Activated effector memory CD4-positive, alpha-beta T cell treated with Interleukin-2 at 50 U/mL for 16 hours (primary cell): ENCODE measurements around the gene MGAT3.
A peak's percentile ranks its signal among the peaks of the same experiment; 100 is the strongest.
"Not testable (repeated sequence)": the region's sequence is repeated elsewhere in the genome, so short reads cannot be mapped to it uniquely, and the experiment has no call there.

ENCODE experiments used
- DNase-seq: peaks from one replicate; pipeline ENCODE4 v3.0.0-alpha.2; 2020

The MGAT3 gene

DNA sequence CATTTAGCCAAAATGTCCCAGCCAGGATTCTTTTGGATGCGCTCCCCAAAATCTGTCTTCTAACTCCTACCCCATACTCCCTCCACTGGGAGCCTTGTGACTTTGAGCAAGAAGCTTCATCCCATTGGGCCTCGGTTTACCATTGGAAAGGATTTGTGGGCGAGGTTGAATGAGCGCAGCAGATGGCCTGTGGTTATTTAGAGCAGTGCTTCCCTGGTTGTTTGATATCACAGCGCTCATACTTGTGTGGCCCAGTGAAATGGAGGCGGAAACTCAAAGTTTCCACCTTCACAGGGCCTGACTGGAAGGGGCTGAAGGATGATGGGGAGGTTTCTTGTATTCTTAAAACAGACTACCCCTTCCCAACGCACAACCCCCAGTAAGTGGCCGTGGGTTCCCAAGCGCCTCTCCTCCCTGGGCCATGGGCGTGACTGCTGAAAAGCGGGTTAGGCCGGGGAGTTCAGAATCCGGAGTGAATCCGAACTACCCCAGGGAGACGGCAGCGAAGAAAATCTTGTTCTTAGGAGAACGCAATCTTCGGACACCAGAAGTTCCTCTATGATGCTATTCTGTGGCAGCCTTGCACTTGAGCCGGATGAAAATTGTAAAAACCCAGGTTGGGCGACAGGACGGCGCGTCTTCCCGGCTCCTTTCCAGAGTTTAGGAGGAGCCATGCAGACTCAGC lies 62.3 kb downstream of the MGAT3 start:
- no peak for DNase-seq

DNA sequence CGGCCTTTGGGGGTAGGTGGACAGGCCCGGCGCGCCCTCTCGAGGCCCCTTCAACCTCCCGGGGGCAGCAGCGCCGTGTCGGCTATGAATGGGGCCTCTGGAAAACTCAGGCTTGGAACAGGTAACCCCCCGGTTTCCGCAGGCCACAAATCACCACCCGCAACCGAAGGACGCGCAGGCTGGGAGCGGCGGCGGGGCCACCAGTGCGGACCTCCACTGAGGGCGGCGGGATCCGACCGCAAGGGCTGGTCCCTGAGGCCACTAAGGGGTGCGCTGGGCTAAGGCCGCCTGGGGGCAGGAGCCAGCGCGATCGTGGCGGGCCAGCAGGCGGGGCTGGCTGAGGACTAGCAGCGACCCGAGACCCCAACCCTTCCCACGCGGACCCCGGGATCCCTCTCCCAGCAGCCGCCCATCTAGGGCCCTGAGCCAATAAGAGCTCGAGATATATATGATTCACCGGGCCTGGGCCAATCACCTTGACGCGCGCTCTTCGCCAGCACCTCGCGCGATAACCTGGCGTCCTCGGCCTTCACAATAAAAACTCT lies 62.9 kb downstream of the MGAT3 start:
- no peak for DNase-seq

DNA sequence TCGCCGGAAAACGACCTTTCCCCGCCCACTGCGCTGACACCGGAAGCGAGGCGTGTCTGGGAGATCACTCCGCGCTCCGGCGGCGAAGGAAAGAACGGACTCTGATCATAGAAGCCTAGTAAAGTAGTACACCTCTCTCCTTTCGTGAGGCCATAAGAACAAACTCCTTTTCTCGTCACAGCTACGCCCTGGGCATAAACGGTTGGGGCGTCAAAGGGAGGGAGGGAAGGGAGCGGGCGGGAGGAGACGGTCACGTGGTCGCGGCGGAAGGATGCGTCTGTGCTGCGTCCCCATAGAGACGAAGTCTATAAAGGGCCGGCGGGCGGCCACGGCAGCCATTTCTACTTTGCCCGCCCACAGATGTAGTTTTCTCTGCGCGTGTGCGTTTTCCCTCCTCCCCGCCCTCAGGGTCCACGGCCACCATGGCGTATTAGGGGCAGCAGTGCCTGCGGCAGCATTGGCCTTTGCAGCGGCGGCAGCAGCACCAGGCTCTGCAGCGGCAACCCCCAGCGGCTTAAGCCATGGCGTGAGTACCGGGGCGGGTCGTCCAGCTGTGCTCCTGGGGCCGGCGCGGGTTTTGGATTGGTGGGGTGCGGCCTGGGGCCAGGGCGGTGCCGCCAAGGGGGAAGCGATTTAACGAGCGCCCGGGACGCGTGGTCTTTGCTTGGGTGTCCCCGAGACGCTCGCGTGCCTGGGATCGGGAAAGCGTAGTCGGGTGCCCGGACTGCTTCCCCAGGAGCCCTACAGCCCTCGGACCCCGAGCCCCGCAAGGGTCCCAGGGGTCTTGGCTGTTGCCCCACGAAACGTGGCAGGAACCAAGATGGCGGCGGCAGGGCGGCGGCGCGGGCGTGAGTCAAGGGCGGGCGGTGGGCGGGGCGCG lies 63.7 kb downstream of the MGAT3 start, which contains the start of gene ATF4:
TSS of gene ATF4 (plus strand) at position 337 of the 880 bp plus-strand sequence. CDS start 884 bp downstream, outside the sequence.
- DNase-seq: peak; percentile 93

DNA sequence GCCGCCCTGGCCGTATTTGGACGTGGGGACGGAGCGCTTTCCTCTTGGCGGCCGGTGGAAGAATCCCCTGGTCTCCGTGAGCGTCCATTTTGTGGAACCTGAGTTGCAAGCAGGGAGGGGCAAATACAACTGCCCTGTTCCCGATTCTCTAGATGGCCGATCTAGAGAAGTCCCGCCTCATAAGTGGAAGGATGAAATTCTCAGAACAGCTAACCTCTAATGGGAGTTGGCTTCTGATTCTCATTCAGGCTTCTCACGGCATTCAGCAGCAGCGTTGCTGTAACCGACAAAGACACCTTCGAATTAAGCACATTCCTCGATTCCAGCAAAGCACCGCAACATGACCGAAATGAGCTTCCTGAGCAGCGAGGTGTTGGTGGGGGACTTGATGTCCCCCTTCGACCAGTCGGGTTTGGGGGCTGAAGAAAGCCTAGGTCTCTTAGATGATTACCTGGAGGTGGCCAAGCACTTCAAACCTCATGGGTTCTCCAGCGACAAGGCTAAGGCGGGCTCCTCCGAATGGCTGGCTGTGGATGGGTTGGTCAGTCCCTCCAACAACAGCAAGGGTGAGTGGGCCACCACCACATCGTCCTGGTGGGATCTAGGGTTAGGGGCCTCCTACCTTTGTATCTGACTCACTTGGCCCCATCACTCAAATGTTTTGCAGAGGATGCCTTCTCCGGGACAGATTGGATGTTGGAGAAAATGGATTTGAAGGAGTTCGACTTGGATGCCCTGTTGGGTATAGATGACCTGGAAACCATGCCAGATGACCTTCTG lies 64.5 kb downstream of the MGAT3 start:
- DNase-seq: not testable (repeated sequence)

DNA sequence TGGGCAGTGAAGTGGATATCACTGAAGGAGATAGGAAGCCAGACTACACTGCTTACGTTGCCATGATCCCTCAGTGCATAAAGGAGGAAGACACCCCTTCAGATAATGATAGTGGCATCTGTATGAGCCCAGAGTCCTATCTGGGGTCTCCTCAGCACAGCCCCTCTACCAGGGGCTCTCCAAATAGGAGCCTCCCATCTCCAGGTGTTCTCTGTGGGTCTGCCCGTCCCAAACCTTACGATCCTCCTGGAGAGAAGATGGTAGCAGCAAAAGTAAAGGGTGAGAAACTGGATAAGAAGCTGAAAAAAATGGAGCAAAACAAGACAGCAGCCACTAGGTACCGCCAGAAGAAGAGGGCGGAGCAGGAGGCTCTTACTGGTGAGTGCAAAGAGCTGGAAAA lies 65.3 kb downstream of the MGAT3 start:
- DNase-seq: not testable (repeated sequence)

DNA sequence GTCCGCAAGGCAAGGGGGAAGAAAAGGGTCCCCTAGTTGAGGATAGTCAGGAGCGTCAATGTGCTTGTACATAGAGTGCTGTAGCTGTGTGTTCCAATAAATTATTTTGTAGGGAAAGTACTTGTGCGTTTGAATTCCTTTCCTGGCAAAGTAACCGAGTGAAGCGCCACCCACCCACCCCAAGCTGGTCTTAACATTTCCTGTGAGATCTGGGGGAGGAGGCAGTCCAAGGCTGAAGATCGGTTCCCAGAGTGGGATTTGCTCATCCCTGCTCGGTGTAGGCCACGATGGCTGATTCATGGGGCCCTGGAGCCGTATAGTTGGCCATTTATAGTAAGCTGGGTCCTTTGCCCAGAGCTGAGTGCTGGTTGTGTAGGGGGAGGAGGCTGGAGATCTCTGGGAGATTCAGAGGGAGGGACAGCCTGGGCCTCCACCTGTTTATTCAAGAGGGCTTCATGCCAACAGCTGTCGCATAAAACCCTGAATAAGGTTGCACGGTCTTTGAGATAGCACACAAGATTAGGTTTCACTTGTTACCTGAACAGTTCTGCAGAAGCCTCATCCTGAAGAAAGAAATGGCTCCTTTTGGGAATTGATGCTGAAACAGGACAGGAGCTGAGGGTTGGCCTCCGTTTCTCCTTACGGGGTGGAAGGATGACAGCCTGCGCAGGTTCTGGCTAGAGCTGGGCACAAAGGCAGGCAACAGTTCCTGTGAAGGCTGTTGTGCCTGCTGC lies 65.9 kb downstream of the MGAT3 start:
- no peak for DNase-seq

DNA sequence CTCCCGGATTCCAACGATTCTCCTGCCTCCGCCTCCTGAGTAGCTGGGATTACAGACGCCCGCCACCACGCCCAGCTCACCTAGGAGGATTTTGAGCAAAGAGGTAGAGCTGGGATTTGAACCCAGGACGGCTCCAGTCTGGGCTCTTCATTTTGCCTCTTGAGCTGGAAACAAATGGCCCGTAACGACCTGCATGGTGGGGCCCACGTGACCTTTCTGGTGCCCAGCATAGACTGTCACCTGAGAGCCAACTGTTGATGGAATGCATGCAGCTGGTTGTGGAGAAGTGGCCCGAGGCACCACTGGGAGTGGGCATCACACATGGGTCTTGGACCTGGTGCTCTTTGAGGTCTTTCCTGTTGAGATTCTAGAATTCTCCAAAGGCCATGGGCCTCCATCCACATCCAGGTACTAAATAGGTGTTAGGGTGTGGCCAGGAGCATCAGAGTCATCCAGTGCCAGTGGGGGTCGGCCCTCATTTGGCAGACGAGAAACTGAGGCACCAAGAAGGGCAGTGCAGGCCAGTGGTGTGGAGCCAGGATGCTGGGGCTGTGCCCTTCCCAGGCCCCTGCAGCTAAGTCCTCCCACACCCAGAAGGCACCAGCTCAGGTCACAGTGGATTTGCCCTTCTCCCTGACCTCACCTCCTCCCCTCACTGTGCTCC lies 67.4 kb downstream of the MGAT3 start:
- no peak for DNase-seq

DNA sequence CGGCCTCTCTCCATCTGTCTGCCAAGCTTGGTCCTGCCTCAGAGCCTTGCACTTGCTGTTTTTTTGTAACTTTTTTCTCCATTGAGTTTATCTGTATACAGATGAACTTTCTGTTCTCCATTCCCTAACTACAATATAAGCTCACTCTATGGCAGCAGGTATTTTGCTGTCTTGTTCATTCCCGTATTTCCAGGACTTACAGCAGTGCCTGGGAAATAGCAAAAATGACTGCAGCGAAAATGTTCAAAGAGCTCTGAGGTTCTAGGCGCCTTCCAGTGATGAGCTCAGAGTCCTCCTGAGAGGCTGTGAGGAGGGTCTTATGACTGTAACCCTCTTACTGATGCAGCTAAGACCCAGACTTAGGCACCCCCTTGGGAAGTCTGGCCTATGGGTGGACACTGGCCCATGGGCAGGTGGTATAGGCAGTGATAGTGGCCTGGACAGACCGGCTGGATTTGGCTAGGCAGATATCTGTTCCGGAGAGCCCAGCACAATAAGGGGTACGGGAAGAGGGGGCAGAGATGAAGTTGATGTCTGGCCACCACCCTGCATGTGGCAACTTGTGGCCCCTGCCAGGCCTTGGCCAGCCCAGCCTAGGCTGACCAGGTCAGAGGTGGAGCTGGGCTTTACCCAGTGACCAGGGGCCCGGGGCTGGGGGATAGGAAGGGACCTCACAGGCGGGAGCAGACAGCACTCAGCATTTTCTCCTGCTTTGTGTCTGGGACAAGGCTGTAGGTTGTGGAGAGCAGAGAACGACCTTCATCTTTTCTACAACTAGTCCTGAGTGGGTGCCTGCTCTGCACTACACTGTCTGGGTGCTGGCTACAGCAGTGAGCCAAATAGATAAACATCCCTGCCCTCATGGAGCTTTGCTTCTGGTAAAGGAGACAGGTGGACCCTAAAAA lies 68.2 kb downstream of the MGAT3 start:
- DNase-seq: no peak

DNA sequence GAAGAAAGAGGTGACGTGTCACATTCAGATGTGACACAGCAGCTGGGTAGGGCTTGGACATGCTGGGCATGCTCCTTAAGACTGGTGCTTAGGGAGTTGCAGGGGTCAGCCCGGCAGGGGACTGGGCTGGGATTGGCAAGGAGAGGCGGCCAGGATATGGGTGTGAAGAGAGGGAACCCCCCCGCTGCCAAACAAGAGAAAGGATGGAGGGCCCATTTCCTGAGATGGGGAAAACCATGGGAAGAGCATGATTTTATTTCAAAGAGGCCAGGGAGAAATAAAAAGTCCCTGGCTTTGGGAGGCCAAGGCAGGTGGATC lies 68.8 kb downstream of the MGAT3 start:
- no peak for DNase-seq

DNA sequence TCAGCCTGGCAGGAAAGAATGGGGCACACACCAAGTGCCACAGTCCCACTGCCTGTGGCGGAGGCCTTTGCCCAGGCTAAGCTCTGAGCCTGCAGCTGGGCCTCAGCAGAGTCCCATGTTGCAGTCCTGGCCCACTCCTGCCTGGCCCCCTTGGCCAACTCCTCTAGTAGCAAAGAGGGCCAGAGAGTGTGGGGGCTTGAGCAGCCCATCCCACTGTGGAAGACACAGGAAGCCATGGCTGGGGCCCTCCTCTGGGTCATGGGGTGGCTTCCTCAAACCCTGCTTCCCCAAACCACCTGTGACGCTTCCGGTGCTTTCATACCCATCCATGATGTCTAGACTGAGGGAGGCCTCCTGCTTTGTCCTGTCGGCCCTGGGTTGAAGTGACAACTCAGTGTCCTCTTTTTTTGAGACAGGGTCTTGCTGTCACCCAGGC lies 69.9 kb downstream of the MGAT3 start:
- DNase-seq: no peak

DNA sequence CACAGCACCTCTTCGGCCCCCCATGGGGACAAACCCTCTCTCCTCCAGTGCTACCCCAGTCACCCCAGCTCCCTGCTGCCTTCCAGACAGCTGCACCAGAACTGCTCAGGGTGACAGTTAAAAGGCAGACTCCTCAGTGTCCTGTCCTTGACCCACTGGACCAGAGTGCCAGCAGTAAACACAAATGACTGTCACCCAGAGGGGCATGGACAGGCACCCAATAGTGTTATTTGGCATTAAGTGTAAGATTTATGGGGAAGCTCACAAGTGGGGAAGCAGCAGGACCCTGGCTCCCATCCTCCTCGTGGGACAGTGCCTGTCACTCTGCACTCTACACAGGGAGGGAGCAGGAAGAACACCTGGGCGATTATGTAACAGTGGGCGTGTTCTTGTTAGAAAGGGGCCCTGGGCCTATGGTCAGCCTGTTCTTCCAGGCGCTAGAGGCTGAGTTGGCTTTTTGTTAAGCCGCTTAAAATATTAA lies 70.7 kb downstream of the MGAT3 start:
- no peak for DNase-seq

DNA sequence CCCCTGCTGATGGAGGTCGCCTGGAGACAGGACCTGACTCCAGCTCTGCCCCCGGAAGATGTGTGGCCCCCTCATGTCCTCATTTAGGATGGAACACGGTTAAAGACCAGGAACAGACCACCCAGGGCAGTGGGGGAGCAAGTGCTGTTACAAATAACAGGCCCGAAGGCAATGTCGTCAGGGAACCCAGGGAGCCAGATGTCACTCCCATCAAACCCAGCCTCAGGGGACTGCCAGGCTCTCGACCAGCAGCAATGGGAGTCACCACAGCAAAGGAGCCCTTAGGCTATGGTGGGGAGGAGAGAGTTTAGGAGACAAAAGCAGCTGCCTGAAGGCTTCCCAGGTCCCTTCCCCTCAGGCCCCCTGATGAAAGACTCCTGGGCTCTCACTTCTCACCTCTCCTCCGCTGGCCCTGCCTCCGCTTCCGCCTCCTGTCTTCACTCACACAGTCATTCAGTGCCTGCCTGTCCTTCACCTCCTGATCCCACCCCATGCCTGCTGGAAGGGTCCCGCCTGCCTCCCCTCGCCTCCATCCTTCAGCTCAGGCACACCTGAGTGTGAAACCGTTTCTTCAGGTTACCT lies 71.4 kb downstream of the MGAT3 start:
- DNase-seq: no peak

DNA sequence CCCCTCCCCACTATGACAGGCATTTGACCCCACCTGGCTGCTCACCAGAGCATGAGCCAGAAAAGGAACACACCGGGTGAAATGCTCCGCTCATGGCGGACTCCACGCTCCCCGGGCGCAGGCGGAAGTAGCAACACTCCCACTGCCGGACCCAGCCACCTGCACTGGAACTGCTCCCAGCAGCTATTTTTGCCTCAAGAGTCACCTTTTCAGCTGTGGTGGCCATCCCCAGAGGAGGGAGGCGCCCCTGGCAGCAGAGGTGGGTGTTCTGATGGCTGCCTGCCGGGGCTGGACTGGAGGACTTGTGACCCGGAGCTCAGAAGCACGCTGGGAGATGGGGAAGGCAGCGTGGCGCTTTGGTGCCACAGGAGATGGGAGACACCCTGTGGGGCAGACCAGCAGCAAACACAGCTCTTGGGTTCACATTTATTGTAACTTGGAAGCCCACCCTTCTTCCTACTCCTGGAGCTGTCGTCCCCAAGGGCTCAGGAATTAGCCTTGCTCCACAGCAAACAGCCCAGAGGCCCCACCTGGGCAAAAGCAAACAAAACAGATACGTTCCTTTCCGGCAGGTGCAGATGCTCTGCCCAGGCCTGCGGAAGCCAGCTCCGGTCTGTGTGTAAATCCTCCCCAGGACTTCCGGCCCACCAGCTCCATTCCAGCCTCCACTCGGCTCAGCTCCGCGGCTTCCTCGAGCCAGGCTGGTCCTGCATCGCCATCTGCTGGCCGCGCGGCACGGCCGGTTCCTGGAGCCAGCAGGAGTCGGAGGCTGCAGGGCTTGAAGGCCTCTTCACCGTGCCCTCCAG lies 72.1 kb downstream of the MGAT3 start:
- DNase-seq: peak; percentile 87

DNA sequence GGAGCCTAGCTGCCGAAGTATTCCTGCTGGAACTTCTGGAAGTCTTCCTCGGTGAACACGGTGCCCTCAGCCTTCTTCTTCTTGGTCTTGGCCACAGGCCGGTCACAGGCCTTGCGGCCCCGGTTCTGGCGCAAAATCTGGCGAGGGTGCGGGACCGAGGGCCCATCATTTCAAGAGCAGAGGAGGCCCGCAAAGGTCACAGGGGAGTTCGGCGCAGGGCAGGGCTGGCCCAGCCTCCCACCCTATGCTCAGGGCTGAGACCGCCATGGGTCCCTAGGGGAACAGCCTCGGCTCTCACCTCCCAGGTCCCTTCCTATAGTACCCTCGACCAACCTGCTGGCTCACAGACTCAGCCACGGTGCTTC lies 72.7 kb downstream of the MGAT3 start:
- no peak for DNase-seq

DNA sequence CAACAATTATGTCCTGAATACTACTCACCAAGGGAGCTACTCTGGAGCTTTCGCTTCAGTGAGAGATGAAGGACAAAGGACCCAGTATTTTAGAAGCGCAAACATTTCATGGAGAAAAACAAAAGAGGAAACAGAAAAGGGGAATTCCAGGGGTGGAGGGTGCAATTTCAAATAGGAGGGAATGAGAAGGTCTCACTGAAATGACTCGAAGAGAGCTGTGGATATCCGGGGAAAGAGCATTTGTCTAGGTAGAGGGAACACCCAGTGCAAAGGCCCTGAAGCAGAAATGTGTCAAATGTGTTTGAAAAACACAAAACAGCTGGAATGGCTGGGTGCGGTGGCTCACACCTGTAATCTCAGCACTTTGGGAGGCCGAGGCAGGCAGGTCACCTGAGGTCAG lies 73.3 kb downstream of the MGAT3 start:
- no peak for DNase-seq

DNA sequence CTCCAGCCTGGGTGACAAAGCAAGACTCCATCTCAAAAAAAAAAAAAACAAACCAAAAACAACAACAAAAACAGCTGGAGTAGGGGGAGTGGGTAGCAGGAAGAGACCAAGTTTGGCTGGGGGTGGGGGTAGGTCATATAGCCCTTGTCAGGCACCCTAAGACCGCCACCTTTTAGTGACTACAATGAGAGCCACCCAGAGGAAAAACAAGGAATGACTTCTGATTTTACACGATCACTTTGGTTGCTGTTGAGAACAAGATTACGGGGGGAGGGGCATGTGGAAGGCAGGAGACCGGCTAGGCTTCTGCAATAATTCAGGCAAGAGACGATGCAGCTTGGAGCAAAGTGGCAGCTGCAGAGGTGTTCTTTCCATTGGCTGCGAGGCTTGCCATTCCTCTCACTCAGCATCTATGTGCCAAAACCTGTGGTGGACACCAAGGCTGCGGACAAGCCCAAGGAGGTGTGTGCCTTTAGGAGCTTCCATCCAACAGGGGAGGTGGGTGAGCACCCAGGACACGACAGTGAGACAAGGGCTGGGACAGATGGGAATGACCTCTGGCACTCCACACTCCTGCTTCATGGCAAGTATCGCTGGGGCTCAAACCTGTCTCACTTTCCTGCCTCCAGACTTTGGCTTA lies 74.0 kb downstream of the MGAT3 start:
- no peak for DNase-seq

DNA sequence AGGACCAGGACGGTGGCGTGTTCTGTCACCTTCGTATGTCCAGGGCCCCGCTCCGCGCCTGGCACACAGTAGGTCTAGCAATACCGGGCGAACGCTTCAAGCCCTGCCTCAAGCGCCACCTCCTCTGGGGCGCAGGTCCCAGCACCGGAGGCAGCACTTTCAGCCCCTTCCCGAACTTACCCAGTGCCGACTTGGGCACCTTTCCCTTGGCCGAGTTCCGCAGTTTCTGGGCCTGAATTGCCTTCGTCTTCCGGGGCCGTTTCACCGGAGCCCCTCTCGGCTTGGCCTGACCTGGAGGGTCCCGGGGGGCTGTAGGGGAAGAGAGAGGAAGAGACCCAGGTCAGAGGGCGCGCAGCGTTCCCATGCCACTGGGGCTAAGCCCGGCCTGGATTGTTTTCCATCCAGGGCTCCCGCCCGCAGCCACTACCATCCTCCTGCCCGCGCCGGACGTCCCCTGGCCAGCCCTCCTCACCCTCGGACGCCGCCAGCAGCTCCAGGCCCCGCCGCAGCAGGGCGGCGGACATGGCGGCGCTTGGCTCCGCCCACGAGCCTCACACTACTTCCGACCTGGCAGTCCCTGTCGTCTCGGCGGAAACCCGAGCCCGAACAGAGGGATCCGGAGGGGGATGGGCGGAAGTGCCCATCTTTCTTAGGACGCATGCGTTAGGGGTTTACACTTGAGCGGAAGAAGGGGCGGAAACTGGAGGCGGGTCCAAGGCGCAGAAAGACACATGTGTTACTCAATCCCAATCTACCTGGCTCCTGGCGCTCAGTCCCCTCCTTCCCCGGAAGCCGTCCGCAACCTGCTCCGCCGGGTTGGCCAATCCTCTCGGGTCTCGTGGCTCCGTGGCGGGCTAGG lies 75.6 kb downstream of the MGAT3 start, which contains the start of gene RPS19BP1:
TSS of gene RPS19BP1 (minus strand) at position 534 of the 859 bp plus-strand sequence. CDS start at position 524, 10 bp downstream.
- peak; percentile 99 for DNase-seq

DNA sequence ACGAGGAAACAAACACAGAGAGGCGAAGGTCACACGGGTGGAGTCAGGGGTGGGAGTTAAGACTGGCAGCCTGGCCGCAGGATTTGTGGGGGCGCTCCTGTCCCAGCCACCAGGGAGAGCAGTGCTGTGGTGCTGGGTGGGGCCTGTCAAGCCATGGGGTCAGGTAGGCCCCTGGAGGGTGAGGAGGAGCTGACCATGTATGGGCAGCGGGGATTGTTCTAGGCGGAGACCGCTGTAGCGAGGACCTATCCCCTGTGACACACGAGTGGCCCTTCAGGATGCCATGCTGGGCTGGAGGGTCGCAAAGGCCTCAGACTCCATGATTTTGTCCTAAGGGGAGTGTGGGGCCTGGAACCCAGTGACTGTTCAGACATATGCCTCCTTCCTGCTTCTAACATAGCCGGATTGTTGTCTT lies 77.3 kb downstream of the MGAT3 start:
- DNase-seq: no peak
